Breast epithelium (tissue), 4 donors: ENCODE measurements around the gene ALKBH4. TPM values are rescaled to one million over a fixed set of nuclear protein-coding genes. Genes with fewer than 3 reads are reported as not detected.

Experiments used
- DNase-seq, 2 donors: peaks; one replicate each; pipeline ENCODE4 v3.0.0-alpha.2; 2019; ENCODE audit warnings: low spot score in 2 of 2
- H3K27ac ChIP-seq, 2 donors: fragments of 200-600 bp; sonication (generic) in 1 of 2; one replicate each; pipeline ENCODE4 v1.5.1; 2016 to 2019; ENCODE audit warnings: mild to moderate bottlenecking in 1 of 2
- H3K27me3 ChIP-seq, 2 donors: fragments of 200-600 bp; sonication (generic) in 1 of 2; one replicate each; pipeline versions ENCODE4 v1.5.1 to v1.6.0; 2017 to 2019; ENCODE audit warnings: control low read depth in 1 of 2, mild to moderate bottlenecking in 1 of 2
- H3K36me3 ChIP-seq: fragments of 200-600 bp; one replicate; pipeline ENCODE4 v1.5.1; 2019
- H3K4me1 ChIP-seq, 2 donors: fragments of 200-600 bp; sonication (generic); one replicate each; pipeline ENCODE4 v1.5.1; 2016 to 2019; ENCODE audit warnings: control low read depth in 1 of 2
- H3K4me3 ChIP-seq, 3 donors: fragments of 200-600 bp; sonication (generic); 1 replicate in 2 of 3; 2 replicates in 1 of 3; pipeline ENCODE4 v1.5.1; 2016 to 2019; ENCODE audit warnings: mild to moderate bottlenecking in 3 of 3, moderate library complexity in 2 of 3
- H3K9me3 ChIP-seq, 2 donors: fragments of 200-600 bp; sonication (generic) in 1 of 2; one replicate each; pipeline ENCODE4 v1.5.1; 2016 to 2019; ENCODE audit warnings: control low read depth in 1 of 2
- POLR2A ChIP-seq: fragments of 450-650 bp; IDR thresholded peaks from one replicate; pipeline ENCODE4 v1.6.1; 2016; ENCODE audit warnings: antibody characterized with exemption, mild to moderate bottlenecking, moderate library complexity
- POLR2AphosphoS5 ChIP-seq, 3 donors: sonication (generic); formaldehyde crosslinking; IDR thresholded peaks; one replicate each; pipeline ENCODE4 v1.6.1; 2017; ENCODE audit warnings: antibody characterized with exemption in 3 of 3
- intact Hi-C: fragments of 100-400 bp; cut with DNase I; formaldehyde crosslinking; loops from one replicate; pipeline ENCODE4 v1.15.1; 2023; ENCODE audit warnings: low total_unique reads
- total RNA-seq, 3 donors: library from RNA; depleted of rRNA; stranded (reverse); fragments of >200 nt; gene quantifications; one replicate each; pipeline ENCODE4 v1.1.0, GENCODE V29; 2016
- TF ChIP-seq, protein P1 (sequence below), 3 donors: fragments of 450-650 bp; IDR thresholded peaks; one replicate each; pipeline ENCODE4 v1.5.1; 2016 to 2017; ENCODE audit warnings: antibody characterized with exemption in 3 of 3, mild to moderate bottlenecking in 3 of 3, moderate library complexity in 3 of 3

The ALKBH4 gene
- total RNA-seq, 3 donors from 2014 or later = 15.1 to 28.5 (median 17.8) TPM

DNA sequence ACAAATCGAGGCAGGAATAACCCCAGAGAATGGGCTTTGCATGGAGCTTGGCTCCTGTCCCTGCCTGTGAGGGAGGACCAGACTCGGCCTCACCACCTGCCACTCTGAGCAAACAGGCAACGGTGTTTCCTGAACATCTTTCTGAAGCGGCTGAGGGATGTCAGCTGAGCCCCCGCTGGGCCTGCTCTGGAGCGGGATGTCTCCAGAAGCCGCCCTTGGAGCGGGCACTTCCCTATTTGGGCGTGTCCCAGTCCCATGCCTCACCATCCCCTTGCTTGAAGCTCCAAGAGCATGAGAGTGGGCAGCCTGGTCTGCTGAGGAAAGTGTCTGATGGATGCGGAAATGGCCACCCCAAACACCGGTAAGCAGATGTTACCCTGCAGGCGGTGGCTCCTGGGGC is 10.2 kb downstream of the ALKBH4 start:
- no peaks in the 10 kb centered on the region for H3K36me3 ChIP-seq
- no peaks in the 10 kb centered on the region for H3K27me3 ChIP-seq
- H3K4me3 ChIP-seq = no peak overlapping the region
- no peak overlapping the region for H3K27ac ChIP-seq
- no peak for DNase-seq
- no peaks in the 10 kb centered on the region for H3K4me1 ChIP-seq
- no peaks in the 10 kb centered on the region for H3K9me3 ChIP-seq
- TF ChIP-seq, protein P1, sequence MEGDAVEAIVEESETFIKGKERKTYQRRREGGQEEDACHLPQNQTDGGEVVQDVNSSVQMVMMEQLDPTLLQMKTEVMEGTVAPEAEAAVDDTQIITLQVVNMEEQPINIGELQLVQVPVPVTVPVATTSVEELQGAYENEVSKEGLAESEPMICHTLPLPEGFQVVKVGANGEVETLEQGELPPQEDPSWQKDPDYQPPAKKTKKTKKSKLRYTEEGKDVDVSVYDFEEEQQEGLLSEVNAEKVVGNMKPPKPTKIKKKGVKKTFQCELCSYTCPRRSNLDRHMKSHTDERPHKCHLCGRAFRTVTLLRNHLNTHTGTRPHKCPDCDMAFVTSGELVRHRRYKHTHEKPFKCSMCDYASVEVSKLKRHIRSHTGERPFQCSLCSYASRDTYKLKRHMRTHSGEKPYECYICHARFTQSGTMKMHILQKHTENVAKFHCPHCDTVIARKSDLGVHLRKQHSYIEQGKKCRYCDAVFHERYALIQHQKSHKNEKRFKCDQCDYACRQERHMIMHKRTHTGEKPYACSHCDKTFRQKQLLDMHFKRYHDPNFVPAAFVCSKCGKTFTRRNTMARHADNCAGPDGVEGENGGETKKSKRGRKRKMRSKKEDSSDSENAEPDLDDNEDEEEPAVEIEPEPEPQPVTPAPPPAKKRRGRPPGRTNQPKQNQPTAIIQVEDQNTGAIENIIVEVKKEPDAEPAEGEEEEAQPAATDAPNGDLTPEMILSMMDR (IDR thresholded peaks at IDR 0.05) = no peak
- TF ChIP-seq POLR2AphosphoS5 (IDR thresholded peaks at IDR 0.05) (no peak), POLR2A (no peak)
- intact Hi-C loops = no loop called here

DNA sequence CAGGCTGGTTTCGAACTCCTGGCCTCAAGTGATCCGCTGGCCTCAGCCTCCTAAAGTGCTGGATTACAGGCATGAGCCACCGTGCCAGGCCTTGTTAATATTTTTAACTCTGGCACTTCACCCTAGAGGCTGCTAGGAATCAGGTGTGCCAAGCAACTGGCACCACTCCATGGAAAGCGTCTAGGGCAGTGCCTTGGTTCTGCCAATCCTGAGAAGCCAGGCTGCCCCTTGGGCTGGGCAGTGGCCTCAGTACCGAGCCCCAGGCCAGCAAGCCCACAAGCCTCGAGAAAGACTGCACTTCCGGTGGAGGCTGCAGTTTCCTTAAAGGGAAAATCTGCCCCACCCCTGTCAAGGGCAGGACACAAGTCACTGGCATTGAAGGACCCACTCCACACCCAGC is 11.3 kb downstream of the ALKBH4 start:
- Histone ChIP-seq H3K36me3 (no peaks in the 10 kb centered on the region), H3K4me1 (no peaks in the 10 kb centered on the region), H3K9me3 (no peaks in the 10 kb centered on the region), H3K4me3 (no peak overlapping the region), H3K27ac (no peak overlapping the region), H3K27me3 (no peaks in the 10 kb centered on the region)
- intact Hi-C loops = no loop called here
- DNase-seq = no peak
- TF ChIP-seq POLR2A = no peak
- TF ChIP-seq, protein P1 (IDR thresholded peaks at IDR 0.05) = no peak
- no peak for TF ChIP-seq POLR2AphosphoS5 (IDR thresholded peaks at IDR 0.05)

DNA sequence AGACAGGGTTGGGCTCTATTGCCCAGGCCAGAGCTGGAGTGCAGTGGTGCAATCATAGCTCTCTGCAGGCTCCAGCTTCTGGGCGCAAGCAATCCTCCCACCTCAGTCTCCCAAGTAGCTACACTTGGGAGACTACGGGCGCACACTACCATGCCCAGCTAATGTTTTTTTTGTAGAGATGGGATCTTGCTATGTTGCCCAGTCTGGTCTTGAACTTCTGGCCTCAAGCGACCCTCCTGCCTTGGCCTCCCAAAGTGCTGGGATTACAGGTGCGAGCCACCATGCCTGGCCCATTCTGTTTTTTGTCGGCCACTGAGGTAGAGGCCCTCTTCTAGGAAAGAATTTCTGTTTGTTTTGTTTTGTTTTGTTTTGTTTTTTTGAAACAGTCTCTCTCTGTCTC is 12.2 kb downstream of the ALKBH4 start:
- Histone ChIP-seq H3K36me3 (no peaks in the 10 kb centered on the region), H3K27ac (no peak overlapping the region), H3K4me1 (no peaks in the 10 kb centered on the region), H3K27me3 (no peaks in the 10 kb centered on the region), H3K4me3 (no peak overlapping the region), H3K9me3 (no peaks in the 10 kb centered on the region)
- intact Hi-C loops = no loop called here
- TF ChIP-seq, protein P1 (IDR thresholded peaks at IDR 0.05) = no peak
- no peak for TF ChIP-seq POLR2A
- DNase-seq = no peak

DNA sequence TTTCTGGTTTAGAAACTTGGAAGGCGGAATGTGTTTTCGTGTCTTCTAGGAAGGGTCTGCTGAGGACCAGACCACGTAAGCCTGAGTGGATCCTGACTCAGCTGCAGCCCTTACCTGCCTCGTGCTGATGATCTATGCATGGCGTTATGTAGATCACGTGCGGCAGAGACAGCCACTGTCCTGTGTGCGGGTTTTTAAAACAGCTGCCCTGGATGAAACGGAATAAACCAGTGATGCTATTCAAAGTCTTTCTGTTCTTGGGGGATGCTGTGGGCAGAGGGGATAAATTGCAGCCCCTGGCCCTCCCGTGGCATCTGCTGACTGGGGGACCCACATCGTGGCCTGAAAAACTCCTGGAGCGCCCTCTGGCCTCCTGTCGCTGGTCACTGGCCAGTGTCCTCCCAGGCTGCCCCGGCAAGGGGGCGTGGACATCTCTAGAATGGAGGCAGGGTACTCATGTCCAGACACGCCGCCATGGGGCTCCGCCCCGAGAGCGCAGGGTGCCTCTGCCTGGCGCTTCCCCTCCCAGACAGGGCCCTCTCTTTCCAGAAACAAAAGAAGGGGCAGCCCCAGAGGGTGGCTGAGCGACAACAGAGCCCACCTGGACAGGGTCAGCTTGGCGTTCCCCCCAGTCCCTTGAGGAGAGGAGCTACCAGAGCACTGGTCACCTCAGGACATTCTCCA is 13.2 kb downstream of the ALKBH4 start:
- no peak overlapping the region for H3K4me3 ChIP-seq
- no peaks in the 10 kb centered on the region for H3K36me3 ChIP-seq
- intact Hi-C loops = no loop called here
- H3K4me1 ChIP-seq = no peaks in the 10 kb centered on the region
- no peaks in the 10 kb centered on the region for H3K9me3 ChIP-seq
- TF ChIP-seq POLR2AphosphoS5 (IDR thresholded peaks at IDR 0.05) = no peak
- H3K27me3 ChIP-seq = no peaks in the 10 kb centered on the region
- no peak overlapping the region for H3K27ac ChIP-seq
- no peak for DNase-seq

DNA sequence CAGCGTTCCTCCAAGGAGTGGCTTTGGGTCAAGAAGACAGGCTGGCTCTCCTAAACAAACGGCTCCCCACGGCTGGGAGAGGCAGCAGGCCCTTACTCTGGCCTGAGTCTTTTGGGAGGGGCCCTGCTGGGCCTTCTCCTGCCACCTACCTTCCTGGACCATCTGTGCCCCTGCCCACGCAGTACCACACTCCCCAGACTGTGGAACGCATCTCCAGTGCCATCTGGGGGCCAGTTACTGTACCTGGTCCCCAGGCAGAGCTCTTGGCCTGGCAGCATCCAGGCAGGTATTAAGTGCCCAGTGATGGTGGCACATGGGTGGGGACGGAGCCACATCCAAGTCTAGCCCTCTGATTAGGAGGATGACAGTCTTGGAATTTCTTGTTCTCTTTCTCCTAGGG is 14.4 kb downstream of the ALKBH4 start:
- Histone ChIP-seq H3K4me1 (no peaks in the 10 kb centered on the region), H3K27ac (no peak overlapping the region), H3K4me3 (no peak overlapping the region), H3K27me3 (no peaks in the 10 kb centered on the region), H3K36me3 (no peaks in the 10 kb centered on the region), H3K9me3 (no peaks in the 10 kb centered on the region)
- DNase-seq = no peak
- intact Hi-C loops = no loop called here
- TF ChIP-seq POLR2A (no peak), POLR2AphosphoS5 (IDR thresholded peaks at IDR 0.05) (no peak)
- TF ChIP-seq, protein P1 (IDR thresholded peaks at IDR 0.05) = no peak

DNA sequence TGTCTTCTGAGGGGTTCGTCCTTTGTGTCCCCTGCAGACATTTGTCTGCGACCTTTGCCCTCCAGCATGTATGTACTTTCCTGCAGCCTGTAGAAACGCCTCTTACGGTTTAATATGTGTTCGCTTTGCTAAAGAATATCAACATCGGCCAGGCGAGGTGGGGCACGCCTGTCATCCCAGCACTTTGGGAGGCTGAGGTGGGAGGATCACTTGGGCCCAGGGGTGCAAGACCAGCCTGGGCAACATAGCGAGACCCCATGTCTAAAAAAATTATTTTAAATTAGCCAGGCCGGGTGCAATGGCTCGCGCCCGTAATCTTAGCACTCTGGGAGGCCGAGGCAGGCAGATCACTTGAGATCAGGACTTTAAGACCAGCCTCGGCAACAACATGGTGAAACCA is 15.5 kb downstream of the ALKBH4 start:
- H3K36me3 ChIP-seq = no peaks in the 10 kb centered on the region

More for the DNA sequence above, 15.5 kb downstream of the ALKBH4 start:
- no peak overlapping the region for H3K4me3 ChIP-seq
- TF ChIP-seq, protein P1 (IDR thresholded peaks at IDR 0.05) = no peak
- TF ChIP-seq POLR2A (no peak), POLR2AphosphoS5 (IDR thresholded peaks at IDR 0.05) (no peak)
- H3K9me3 ChIP-seq = no peaks in the 10 kb centered on the region
- no peak overlapping the region for H3K27ac ChIP-seq
- no peaks in the 10 kb centered on the region for H3K27me3 ChIP-seq
- H3K4me1 ChIP-seq = no peaks in the 10 kb centered on the region
- DNase-seq = no peak
- intact Hi-C loops = no loop called here
